ENCODE measurements around the gene GCNT2. TPM values are rescaled to one million over a fixed set of nuclear protein-coding genes. Genes with fewer than 3 reads are reported as not detected.

GCNT2 gene
- total RNA-seq, 1 donor from 2014 or later = 8.2 TPM

GRCh38 chr6:10589983-10590382, 68.8 kb downstream of the GCNT2 start:
- no peak for TF ChIP-seq CTCF (IDR thresholded peaks at IDR 0.05; ENCODE audit: unreplicated experiment)
- no peak overlapping the region for H3K4me3 Mint-ChIP-seq (ENCODE audit: low read depth)
- no peak for DNase-seq (ENCODE audit: low spot score, unreplicated experiment)
- no peaks in the 10 kb centered on the region for H3K9me3 Mint-ChIP-seq (ENCODE audit: low read depth)
- peaks cover 1% of the 10 kb centered on the region for H3K36me3 Mint-ChIP-seq (ENCODE audit: insufficient read depth)
- no peak overlapping the region for H3K27ac Mint-ChIP-seq
- peaks cover 15% of the 10 kb centered on the region for H3K4me1 Mint-ChIP-seq (ENCODE audit: low read depth)
- H3K27me3 Mint-ChIP-seq = peaks cover 15% of the 10 kb centered on the region

DNA sequence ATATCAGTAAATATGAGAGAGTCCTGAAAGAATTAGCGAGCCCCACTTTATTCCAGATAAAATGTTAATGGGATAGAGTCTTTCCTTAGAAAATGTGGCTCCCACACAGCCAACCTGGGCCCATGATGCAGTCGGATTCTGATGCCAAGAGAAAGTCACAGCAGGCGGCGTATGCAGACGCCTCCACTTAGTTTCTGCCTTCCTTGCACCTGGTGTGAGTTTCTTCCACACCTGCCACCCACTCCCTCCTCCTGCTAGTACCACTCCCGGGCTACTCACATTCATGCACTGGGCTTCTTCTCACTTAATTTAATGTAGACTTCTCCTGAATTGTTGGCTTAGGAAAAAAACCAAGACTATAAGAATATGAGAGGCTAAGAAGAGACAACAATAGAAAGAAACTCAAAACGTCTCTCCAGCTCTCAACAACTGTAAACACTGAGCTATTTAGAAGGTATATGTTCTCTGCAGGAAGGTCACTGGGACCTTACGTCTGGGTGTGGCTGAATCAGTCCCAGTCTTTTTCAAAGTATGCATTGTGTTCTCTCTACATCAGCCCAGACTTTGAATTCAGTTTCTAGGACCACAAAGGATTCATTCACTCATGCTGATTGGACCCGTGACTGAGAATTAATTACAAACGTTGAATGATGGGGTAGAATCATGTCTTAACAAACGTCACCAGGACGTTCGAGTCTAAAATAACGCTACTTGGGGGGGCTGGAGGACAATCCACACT, 70.4 kb downstream of the GCNT2 start:
- DNase-seq (ENCODE audit: low spot score, unreplicated experiment) = no peak
- Mint-ChIP-seq H3K9me3 (ENCODE audit: low read depth) (no peaks in the 10 kb centered on the region), H3K4me1 (ENCODE audit: low read depth) (no peaks in the 10 kb centered on the region), H3K36me3 (ENCODE audit: insufficient read depth) (peaks cover 1% of the 10 kb centered on the region), H3K4me3 (ENCODE audit: low read depth) (no peak overlapping the region), H3K27ac (no peak overlapping the region), H3K27me3 (peaks cover 10% of the 10 kb centered on the region)
- no peak for TF ChIP-seq CTCF (IDR thresholded peaks at IDR 0.05; ENCODE audit: unreplicated experiment)

GRCh38 chr6:10595731-10596664, 74.8 kb downstream of the GCNT2 start:
- DNase-seq (ENCODE audit: low spot score, unreplicated experiment) = no peak
- H3K36me3 Mint-ChIP-seq (ENCODE audit: insufficient read depth) = no peaks in the 10 kb centered on the region
- peaks cover 4% of the 10 kb centered on the region for H3K4me1 Mint-ChIP-seq (ENCODE audit: low read depth)
- H3K27ac Mint-ChIP-seq = no peak overlapping the region
- no peak for TF ChIP-seq CTCF (IDR thresholded peaks at IDR 0.05; ENCODE audit: unreplicated experiment)
- H3K4me3 Mint-ChIP-seq (ENCODE audit: low read depth) = no peak overlapping the region
- H3K9me3 Mint-ChIP-seq (ENCODE audit: low read depth) = no peaks in the 10 kb centered on the region
- peaks cover 22% of the 10 kb centered on the region for H3K27me3 Mint-ChIP-seq

- H3K27ac Mint-ChIP-seq = no peak overlapping the region
- no peak overlapping the region for H3K4me3 Mint-ChIP-seq (ENCODE audit: low read depth)
These were observed 76.4 kb downstream of the GCNT2 start for GRCh38 chr6:10597499-10598001.

More at GRCh38 chr6:10597499-10598001, 76.4 kb downstream of the GCNT2 start:
- Mint-ChIP-seq H3K27me3 (peaks cover 18% of the 10 kb centered on the region), H3K9me3 (ENCODE audit: low read depth) (no peaks in the 10 kb centered on the region), H3K4me1 (ENCODE audit: low read depth) (peaks cover 10% of the 10 kb centered on the region), H3K36me3 (ENCODE audit: insufficient read depth) (no peaks in the 10 kb centered on the region)
- TF ChIP-seq CTCF (IDR thresholded peaks at IDR 0.05; ENCODE audit: unreplicated experiment) = no peak
- DNase-seq (ENCODE audit: low spot score, unreplicated experiment) = no peak

Measured in progenitor cell of endocrine pancreas (in vitro differentiated cells).